Measurements from ENCODE around the gene MAP3K7CL.

- TF ChIP-seq SP1 (IDR thresholded peaks at IDR 0.05) = no peak
- TF ChIP-seq, protein P1, sequence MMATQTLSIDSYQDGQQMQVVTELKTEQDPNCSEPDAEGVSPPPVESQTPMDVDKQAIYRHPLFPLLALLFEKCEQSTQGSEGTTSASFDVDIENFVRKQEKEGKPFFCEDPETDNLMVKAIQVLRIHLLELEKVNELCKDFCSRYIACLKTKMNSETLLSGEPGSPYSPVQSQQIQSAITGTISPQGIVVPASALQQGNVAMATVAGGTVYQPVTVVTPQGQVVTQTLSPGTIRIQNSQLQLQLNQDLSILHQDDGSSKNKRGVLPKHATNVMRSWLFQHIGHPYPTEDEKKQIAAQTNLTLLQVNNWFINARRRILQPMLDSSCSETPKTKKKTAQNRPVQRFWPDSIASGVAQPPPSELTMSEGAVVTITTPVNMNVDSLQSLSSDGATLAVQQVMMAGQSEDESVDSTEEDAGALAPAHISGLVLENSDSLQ (IDR thresholded peaks at IDR 0.05) = no peak
- TF ChIP-seq ZNF384 (IDR thresholded peaks at IDR 0.05) = no peak
- TF ChIP-seq ELF4 (IDR thresholded peaks at IDR 0.05) = no peak
Observed at GRCh38 chr21:29130270-29130969, at the start of gene MAP3K7CL.

Data from HEK293T (cell line).